HG03039 (cell line): ENCODE results near the gene C13orf42.

Experiments used
- ATAC-seq: cut with Tn5 transposase; IDR thresholded peaks from one replicate; pipeline ENCODE4 v1.9.1; 2021; ENCODE audit warnings: mild to moderate bottlenecking, moderate library complexity; ENCODE audit not compliant: unreplicated experiment

C13orf42 gene

DNA sequence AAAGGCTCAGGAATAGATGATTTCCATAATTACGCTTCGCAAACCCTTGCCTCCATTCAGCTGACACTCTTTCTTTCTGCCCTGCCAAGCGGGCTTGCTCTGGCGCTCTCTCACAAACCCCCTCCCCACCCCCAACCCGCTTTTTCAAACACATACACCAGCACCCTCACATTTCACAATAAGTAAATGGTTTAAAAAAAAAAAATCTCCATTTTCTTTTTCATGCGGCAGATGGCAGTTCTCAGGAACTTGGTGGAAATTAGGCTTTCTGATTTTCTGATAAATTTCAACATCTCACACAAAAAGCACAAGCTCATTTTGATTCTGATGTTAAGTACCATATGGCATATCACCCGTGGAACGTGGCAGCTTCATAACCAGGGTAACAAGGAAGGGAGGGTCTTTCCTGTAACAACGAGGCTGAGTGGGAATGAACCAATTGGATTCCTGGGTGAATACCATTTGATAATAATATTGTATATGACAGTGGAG is 43.8 kb downstream of the C13orf42 start:
- no peak for ATAC-seq

DNA sequence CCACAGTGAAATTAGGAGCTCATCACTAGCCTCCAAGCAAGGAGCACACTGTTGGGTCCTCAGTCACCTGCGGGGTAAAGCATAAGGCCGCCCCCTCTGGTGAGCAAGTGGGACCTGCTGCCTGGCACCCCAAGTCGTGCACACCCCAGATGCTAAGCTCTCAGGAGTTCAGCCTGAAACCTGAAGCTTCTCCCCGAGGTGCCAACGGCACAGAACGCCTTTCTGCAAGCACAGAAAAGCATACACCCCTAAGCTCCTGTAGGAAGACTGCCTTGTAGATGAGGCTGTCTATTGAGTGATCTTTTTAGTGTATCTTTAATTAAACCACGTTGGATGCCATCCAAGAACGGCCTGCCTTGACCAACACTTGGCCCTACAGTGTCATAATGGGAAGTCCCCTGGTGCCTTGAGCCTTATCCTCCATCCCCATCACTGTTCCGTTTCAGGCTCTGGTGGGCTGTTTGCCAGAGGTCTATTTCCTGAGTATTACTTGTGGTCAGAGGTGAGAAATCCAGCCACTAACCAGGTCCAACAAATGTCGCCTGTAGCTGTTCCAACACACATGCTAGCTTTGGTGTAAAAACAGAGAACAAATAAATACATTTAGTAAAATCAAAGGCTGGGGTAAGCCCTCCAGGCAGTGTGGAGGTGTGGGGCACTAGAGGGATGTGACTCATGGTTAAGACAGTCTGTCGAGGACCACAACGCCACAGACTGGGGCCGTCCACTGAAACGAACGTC is 44.8 kb downstream of the C13orf42 start:
- ATAC-seq: no peak

DNA sequence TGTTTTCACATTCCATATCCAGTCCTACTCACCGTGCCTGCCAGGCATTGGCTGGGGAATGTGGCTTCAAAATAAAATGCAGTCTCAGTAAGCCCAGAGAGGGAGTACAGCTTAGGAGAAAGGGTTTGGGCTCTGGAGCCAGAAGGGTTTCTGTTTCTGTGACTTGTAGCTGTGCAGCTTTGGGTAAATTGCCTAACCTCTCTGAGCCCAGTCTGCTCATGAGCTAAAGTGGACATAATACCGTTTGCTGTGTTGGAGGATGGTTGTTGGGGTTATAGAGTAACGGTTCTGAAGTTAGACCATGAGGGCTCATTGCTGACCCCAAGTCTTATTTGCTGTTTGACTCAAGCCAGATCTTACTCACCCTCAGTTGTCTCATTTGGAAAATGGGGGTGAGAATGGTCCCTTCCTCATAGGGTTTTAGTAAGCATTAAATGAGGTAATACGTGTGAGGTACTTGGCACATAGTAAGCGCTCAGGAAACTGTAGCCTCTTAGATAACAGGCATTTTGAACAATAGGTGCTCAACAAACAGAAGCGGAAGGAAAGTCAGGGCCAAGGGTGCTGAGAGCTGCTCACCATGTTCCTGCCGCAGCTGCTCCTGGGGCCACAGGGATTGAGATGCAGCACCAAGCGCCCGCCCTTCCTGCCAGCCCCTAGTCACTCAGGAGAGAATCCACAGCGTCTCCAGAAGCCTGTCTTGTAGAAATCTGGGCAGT is 45.5 kb downstream of the C13orf42 start:
- no peak for ATAC-seq

DNA sequence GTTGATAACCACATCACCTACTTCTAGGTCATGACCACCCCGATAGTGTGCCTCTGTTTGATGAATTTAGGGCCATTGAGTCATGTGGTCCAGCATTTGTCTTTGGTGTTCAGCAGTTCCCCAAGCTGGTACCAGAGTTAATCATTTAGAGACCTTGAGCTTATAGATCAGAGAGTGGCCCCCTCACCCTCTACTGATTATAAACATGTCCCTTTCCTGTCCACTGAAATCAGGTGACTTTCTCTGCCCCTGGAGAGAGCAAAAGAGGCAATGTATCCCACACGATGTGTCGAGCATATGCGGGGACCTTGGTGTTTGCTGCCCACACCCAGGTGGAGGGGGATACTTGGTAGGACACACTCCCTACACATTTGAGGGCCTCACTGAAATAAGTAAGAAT is 46.3 kb downstream of the C13orf42 start:
- no peak for ATAC-seq

DNA sequence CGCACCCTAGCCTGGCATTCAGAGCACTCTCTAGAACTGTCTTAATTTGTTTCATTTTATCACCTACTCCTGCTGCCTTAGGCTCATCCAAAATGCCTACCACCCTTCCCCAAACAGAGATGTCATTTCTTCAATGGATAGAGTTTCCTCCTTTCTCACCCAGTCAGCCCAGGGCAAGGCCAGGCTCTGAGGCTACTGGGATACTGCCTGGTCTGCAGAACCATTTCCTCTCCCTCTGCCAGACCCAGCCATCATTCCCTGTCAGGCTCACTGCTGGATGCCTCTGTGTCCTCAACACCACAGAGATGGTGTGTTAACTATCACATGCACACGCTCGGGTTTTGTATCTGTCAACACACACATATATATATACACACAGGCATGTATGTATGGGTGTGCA is 47.2 kb downstream of the C13orf42 start:
- ATAC-seq: no peak

DNA sequence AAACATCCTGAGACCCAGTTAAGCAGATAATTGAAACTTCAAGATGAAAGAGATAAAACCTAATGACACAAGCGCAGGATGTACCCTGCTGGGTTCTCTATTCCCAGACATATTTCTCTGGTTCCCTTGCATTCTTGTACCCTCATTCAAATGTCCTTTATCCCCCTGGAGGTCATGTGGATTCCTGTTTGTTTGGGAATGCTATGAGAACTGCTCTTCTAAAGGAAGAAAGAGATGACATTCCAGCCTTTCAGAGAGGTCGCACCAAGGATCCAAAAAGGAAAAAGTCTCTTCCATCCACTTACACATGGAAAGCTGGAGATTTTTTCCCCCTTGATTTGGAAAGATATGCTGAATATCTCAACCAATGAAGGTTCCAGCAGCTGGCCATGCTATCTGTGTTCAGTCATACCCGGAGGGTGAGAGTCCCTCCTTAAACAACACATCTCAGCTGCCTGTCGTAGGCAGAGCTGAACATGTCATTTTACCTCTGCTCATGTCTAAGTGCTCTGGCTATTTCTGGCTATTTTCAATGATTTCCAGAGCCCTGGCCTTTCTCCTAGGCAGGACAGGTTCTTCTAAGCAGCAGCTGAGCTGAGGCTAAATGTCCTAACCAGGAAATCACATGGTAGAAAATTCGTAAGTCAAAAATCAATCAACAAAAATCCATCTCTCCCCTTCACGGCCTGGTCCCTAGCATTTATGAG is 52.5 kb downstream of the C13orf42 start:
- ATAC-seq: no peak

DNA sequence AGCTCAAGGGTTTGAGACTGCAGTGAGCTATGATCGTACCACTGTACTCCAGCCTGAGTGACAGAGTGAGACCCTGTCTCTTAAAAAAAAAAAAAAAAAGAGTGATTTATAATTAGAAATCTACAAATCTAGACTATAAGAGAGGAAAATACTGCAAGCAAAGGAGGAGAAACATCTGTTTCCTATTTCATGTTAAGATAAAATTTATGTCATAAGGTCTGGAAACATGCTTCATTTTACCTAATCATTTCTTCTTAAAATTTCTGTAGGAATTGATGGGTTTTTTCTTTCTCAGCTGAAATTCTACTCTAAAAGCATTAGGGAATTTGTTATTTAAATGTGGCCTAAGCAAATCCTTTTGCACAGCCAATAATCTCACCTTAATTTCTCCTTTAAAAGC is 53.2 kb downstream of the C13orf42 start:
- ATAC-seq: no peak

DNA sequence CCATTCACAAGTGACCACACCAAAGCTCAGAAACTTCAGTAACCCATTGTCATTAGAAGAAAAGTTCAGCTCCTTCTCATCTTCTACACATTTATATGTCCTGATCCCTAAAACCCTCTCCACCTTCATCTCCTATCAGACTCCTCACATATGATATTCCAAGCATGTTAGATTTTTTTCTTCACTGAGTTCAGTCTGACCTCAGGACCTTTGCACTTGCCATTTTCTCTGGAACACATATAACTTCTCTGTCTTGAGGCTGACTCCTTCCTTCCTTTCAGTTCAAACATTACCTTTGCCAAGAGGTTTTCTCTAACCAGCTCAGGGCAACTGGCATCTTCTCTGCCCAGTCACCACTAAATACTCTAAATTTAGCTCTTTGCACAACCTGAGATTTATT is 54.1 kb downstream of the C13orf42 start:
- ATAC-seq: no peak

DNA sequence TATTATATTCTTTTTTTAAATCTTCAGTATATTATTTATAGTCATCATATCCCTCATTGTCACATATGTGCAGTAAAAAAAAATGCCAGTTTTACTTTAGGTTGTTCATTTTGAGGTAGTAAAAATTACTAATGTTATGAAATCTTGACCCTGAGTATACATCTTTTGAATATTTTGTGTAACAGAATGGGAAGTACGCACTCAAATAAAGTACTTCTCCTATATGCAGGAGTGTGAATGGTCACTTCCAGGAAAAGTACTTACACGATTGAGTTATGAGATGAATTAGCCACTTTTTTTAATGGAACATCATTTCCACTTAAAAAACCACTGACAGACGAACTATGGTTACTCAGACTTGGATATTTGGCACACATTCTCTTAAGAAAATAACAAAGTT is 58.5 kb downstream of the C13orf42 start:
- ATAC-seq: no peak

DNA sequence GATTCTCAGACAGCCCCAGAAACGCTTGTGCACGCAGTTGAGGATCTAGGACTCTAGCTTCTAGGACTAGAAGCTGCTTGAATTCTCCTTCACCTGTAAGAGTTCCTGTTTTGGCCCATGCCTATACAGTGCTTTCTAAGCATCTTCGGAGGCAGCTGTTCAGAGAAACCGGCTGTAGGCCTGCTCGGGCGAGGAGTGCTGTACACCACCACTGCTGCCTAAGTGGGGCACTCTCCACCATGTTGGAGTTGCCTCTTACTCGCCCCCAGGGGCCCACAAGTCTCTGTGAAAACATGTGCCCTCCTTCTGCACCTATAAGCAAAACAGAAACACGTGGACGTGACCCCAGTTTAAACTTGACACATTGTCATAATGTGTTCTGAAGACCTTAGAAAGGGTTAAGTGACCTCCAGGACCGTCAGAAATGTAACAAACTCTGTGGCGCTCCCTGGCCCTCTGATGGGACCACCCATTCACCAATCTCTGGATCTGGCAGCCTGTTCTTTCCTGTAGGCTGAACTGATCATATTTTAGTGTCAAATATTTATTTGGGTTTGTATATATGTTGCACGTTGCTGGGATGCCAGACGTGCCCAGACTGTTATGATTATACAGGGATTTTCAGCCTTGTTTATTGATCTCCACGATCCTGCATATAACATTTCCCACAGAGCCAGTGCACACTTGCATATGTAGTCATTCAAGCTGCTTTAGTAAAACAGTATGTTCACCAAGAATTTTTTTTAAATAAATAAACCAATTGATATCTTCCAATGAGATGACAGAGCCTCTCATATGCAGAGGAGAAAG is 60.8 kb downstream of the C13orf42 start:
- no peak for ATAC-seq

DNA sequence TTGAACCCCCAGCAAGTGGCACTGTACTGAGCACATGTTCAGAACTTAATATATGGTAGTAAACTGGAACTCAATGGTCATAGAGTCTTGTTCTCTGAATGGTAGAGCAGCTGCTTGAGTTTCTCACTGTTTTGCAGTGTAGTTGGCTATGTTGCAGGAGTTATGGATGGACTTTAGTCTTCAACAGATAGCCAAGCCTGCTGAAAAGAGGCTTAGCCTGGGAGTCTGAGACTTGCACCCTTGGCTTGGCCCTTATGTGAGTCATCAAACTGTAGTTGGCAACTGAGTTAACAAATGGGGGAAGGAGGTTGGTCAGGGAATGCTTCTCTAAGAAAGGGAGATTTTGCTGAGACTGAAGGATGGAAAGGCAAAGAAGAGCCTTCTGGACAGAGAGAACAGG is 62.5 kb downstream of the C13orf42 start:
- no peak for ATAC-seq

DNA sequence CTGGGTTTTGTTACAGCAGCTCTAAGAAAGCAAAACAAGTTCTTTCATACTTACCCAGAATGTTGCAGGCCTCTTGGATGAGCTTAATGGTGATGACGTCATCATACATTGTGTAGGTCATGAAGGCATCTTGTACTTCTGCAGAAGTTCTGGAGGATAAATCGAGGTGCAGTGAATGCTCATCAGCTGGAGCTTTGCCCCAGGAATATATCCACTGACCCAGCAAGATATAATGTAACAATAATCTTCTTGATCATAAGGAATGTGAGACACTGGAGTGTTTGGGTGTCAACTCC is 63.0 kb downstream of the C13orf42 start:
- no peak for ATAC-seq

DNA sequence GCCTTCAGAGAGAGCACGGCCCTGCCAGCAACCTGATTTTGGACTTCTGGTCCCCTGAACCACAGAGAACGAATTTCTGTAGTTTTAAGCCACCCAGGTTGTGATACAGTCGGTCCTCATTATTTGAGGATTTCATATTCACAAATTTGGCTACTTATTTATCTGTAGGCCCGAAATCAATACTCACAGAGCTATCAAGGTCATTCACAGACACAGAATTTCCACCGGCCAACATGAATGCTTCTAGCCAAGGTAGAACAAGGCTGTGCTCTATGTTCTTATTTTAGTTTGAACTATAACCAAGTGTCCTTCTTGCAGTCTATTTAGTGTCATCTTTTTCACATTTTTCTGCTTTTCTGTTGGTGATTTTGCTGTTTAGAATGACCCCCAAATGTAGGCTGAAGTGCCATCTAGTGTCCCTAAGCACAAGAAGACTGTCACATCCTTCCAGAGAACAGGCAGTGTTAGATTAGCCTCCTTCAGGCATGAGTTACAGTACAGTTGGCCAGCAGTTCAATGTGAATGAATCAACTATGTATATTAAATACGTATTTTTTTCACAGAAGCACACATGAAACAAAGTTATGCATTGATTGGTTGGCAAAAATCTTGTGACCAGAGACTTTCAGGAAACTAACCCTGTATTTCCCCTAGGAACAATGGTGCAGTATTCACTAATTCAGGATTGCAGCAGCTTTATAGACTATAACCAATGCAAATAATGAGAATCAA is 63.5 kb downstream of the C13orf42 start:
- no peak for ATAC-seq

DNA sequence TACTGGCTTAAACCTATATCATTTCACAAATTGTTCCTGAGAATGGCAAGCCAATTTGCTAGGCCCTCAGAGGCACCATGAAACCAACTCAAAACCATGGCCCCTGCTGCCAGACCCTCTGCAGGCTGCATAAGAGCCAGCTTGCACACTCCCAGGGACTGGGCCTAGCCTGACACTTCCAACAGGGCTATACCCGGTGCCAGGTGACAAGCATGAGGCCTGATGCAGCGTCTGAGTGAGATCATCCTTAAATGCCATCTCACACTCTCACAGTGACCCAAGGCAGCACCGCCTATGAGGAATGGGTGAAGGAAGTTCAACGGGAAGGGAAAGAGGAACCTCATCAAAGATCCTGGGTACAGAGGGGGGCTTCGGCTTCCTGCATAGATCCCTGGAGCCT is 65.6 kb downstream of the C13orf42 start:
- ATAC-seq: no peak

DNA sequence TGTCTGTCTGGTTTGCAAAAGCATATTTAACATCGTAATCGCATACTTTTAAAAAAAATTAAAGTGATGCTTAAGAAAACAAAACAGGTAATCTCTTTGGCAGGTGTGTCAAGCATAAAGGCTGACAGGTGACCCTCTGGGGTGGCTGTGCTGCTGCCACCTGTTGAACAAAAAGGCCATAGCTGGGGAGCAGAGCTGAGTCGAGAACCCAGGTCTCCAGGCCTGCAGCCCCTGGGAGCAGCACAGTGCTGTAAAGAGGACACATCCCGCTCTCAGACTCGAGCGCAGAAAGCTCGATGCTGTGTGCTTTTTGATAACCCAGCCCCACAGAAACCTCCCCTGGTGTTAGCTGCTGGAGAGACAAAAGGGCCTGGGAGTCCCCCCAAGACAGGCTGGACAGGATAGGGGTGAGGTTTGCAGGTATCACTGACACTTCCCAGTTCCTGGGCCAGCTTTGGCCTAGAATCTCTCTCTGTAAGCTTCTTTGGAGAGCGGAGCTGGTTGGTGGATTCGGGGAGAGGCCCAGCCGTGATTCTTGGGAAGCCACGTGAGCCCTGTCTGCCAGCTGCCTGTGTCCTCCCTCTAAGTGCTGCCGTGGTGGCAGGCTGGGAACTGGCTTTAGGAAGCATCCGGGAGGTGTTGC is 66.9 kb downstream of the C13orf42 start:
- ATAC-seq: no peak

DNA sequence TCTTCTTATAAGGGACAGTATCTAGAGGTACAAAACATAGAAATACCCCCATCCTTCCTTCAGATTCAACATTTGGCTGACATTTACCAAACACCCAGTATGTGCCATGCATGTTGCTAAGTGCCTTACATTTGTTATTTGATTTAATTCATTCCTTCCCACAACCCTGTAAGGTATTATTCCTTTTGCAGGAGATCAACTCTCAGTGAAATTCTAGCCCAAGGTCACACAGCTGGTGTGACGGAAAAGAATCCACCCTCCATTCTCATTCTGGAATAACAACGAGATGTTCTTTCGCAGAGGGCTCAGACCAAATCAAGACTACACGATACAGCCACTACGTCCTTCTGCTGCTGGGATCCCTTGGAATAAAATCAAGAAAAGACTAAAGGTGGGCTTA is 67.8 kb downstream of the C13orf42 start:
- no peak for ATAC-seq

DNA sequence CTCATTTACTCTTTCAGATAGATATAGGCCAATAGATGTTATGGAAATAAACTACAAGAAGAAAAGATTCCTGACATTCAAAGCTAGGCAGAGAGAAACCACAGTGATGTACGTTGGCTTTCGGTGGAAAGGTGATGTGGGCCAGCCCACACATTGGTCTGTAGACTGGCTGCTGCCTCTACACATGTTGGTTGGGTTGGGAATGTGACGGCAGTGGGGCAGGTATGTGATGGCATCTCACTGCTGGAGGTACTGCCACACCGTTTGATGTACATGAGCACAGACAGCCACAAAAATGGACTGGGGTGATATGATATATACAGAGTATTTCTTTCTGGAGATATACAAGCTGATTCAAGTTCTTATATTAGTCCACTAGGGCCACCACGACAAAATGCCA is 69.4 kb downstream of the C13orf42 start:
- no peak for ATAC-seq

DNA sequence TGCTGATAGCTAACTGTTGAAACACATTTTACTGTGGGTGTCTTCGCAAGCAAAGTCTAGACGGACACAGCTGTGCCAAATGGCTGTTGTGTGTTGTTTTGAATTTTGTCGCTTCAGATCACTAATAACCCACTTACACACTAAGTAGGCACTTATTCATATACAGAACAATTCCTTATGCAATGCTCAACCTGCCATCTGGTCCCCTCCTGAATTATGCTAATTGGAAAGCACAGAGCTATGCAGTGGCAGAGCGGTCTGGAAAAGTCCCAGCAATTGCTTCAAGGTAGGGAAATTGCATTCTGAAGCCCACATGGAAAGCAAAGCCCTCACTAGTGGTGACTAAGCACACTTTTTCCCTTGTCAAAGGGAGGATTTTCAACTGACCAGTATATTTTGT is 69.9 kb downstream of the C13orf42 start:
- ATAC-seq: no peak

DNA sequence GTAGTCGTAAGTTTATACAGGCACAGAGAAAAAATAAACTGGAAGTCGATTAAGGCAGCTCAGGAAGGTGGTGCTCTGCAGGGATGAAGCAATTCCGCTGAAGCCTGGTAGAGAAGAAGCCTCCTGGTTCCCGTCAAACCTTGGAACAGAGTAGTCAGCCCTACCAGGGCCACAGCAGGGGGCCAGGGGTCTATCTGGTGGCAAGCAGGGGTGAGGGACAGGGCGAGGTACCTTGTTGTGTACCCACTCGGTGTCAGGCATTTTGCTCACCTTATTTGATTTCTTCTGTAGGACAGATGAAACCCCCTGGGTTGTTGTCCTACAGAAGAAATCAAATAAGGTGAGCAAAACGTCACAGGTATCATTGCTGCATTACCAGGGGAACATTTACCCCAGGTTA is 70.6 kb downstream of the C13orf42 start:
- no peak for ATAC-seq

DNA sequence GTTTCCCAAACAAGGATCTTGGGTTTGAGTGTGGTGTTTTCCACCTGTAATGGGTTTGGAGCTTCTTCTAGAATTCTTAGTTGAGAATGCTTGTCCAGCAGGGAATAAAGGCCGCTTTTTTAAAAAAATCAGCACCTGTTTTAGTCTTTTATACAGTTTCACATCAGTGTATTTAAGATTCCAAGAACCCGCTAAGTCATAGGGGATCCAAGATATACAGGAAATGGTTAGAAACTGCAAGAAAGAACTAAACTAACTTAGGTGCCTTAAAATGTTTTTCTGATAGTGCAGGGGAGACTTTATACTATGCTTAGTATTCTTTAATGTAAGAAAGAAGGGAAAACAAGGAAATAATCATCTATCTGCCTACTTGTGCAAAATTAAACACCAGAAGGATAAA is 74.7 kb downstream of the C13orf42 start:
- ATAC-seq: no peak
